Neural progenitor cell (in vitro differentiated cells): ENCODE measurements around the gene SGTA. TPM values are rescaled to one million over a fixed set of nuclear protein-coding genes. Genes with fewer than 3 reads are reported as not detected.
A peak's percentile ranks its signal among the peaks of the same experiment; 100 is the strongest.

Experiments
- DNase-seq: peaks from one replicate; pipeline ENCODE4 v3.0.0-alpha.2; 2016; ENCODE audit warnings: low spot score
- H2AFZ ChIP-seq: fragments of 200-600 bp; sonication (generic); replicated peaks from 2 replicates; pipeline ENCODE4 v1.6.1; 2016; ENCODE audit warnings: antibody characterized with exemption
- H3F3A ChIP-seq: fragments of 200-600 bp; sonication (generic); 2 replicates; pipeline ENCODE4 v1.6.1; 2016; ENCODE audit warnings: antibody characterized with exemption, low read depth
- H3K27ac ChIP-seq: fragments of 200-600 bp; sonication (generic); 2 replicates; pipeline ENCODE4 v1.5.1; 2016; ENCODE audit warnings: mild to moderate bottlenecking
- H3K27me3 ChIP-seq: fragments of 200-600 bp; sonication (generic); 2 replicates; pipeline ENCODE4 v1.6.1; 2016; ENCODE audit warnings: mild to moderate bottlenecking, moderate library complexity
- H3K36me3 ChIP-seq: fragments of 200-600 bp; sonication (generic); 2 replicates; pipeline ENCODE4 v1.5.1; 2016
- H3K4me1 ChIP-seq: fragments of 200-600 bp; sonication (generic); 2 replicates; pipeline ENCODE4 v1.6.1; 2016; ENCODE audit warnings: mixed run types
- H3K4me2 ChIP-seq: fragments of 200-600 bp; sonication (generic); 2 replicates; pipeline ENCODE4 v1.6.1; 2016
- H3K4me3 ChIP-seq: fragments of 200-600 bp; sonication (generic); 2 replicates; pipeline ENCODE4 v1.5.1; 2016
- H3K79me2 ChIP-seq: fragments of 200-600 bp; sonication (generic); 2 replicates; pipeline ENCODE4 v1.6.1; 2016; ENCODE audit warnings: low read depth
- H3K9ac ChIP-seq: fragments of 200-600 bp; sonication (generic); 2 replicates; pipeline ENCODE4 v1.6.1; 2016
- H3K9me3 ChIP-seq: fragments of 200-600 bp; sonication (generic); 2 replicates; pipeline ENCODE4 v1.5.1; 2016; ENCODE audit warnings: low read depth
- H4K20me1 ChIP-seq: fragments of 200-600 bp; sonication (generic); 2 replicates; pipeline ENCODE4 v1.6.1; 2016; ENCODE audit warnings: low read depth
- H3K27ac Mint-ChIP-seq: 3 replicates; pipeline ENCODE4 v1.8.0; 2021; ENCODE audit warnings: mixed read lengths
- H3K27me3 Mint-ChIP-seq: 2 replicates; pipeline ENCODE4 v1.8.0; 2022; ENCODE audit warnings: low read depth, mild to moderate bottlenecking, inconsistent platforms, moderate library complexity, mixed read lengths; ENCODE audit not compliant: insufficient read depth
- H3K36me3 Mint-ChIP-seq: 3 replicates; pipeline ENCODE4 v1.8.0; 2021; ENCODE audit warnings: mixed read lengths
- H3K4me1 Mint-ChIP-seq: 3 replicates; pipeline ENCODE4 v1.8.0; 2021; ENCODE audit warnings: mixed read lengths
- H3K4me3 Mint-ChIP-seq: 3 replicates; pipeline ENCODE4 v1.8.0; 2021; ENCODE audit warnings: mild to moderate bottlenecking, moderate library complexity, mixed read lengths
- H3K9me3 Mint-ChIP-seq: 3 replicates; pipeline ENCODE4 v1.8.0; 2020; ENCODE audit warnings: mixed read lengths
- CTCF ChIP-seq: fragments of 200-600 bp; sonication (generic); IDR thresholded peaks from 2 replicates; pipeline ENCODE4 v1.5.1; 2017; ENCODE audit warnings: antibody characterized with exemption, mild to moderate bottlenecking
- EZH2 ChIP-seq: fragments of 200-600 bp; sonication (generic); IDR thresholded peaks from 2 replicates; pipeline ENCODE4 v1.6.1; 2017; ENCODE audit warnings: antibody characterized with exemption, mild to moderate bottlenecking, moderate library complexity
- EZH2phosphoT487 ChIP-seq: fragments of 200-600 bp; sonication (generic); IDR thresholded peaks from 2 replicates; pipeline ENCODE4 v1.6.1; 2017; ENCODE audit warnings: antibody characterized with exemption
- total RNA-seq: library from RNA; depleted of rRNA; stranded (reverse); fragments of >200 nt; gene quantifications from 2 replicates; pipeline ENCODE4 v1.2.3, GENCODE V29; 2015; ENCODE audit warnings: low replicate concordance

Gene SGTA
- total RNA-seq, 1 donor from 2014 or later, result 30.9 TPM

DNA sequence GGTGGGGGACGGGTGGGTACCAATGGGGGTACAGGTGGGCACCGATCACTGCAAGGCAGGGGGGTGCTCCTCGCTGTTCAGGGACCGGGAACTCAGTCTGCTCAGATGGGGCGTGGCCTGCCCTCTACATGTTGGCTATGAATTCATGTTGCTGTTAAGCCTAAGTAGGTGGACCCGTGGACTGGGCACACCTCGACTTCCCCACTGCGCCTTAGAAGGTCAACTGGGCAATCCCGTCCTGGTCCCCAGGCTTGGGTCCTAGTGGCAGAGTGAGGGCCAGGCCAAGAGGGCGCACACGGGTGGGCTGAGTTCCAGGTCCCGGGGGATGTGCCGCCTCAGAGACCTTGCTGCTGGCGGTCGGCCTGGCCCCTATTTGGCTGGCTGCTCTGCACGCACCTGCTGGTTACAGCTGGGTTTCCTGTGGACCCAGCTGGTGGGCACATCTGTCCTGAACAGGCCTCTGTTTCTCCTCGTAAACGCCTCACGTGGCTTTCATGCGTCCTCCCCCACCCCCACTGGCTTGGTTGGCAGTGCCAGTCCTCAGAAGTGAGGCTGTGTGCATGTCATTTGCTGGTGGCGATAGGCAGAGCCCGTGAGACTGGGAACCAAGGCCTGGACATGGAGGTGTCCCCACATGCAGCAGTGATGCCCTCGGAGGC lies 23.0 kb upstream of the SGTA start:
- Mint-ChIP-seq H3K4me1 (no peaks in the 10 kb centered on the region), H3K27me3 (peaks cover 4% of the 10 kb centered on the region)
- H3K36me3 ChIP-seq, result no peaks in the 10 kb centered on the region

DNA sequence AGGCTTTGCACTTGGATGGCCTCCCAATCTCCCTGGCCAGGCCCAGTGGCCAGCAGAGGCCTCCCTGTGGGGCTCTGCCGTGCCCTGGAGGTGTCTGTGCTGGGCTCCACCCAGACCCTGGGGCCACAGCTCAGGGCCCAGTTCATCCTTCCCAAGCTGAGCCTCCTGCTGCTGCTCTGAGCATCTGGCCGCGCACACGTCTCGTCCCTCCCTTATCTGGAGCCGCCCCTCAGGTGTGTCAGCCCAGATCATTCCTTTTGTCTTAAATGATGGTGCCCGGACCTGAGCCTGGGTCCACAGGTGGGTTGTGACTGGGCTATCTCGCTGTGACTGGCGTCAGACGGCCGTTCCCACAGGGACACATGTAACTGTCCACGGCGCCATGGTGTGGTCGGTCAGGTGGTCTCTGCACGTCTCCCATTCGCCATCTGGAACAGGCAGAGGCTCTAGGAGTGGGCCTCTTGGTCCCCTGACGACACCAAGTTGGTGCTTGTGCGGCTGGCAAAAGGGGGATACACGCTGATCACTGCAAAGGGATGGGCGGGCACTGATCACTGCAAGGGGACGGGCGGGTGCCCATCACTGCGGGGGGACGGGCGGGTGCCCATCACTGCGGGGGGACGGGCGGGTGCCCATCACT lies 22.3 kb upstream of the SGTA start:
- DNase-seq, result no peak
- Histone ChIP-seq H3K4me2 (no peak overlapping the region), H3K36me3 (no peaks in the 10 kb centered on the region), H3K4me1 (no peaks in the 10 kb centered on the region), H3K79me2 (no peaks in the 10 kb centered on the region), H3K9me3 (no peaks in the 10 kb centered on the region), H3K4me3 (no peak overlapping the region), H3K27ac (no peak overlapping the region), H4K20me1 (peaks cover 12% of the 10 kb centered on the region), H3K27me3 (no peaks in the 10 kb centered on the region), H2AFZ (no peak overlapping the region), H3F3A (no peaks in the 10 kb centered on the region), H3K9ac (no peak overlapping the region)
- H3K9me3 Mint-ChIP-seq, result no peaks in the 10 kb centered on the region
- no peak overlapping the region for H3K27ac Mint-ChIP-seq
- TF ChIP-seq EZH2phosphoT487 (no peak), CTCF (no peak), EZH2 (no peak)
- no peaks in the 10 kb centered on the region for H3K4me1 Mint-ChIP-seq
- H3K4me3 Mint-ChIP-seq, result peak overlapping the region; percentile 55
- peaks cover 17% of the 10 kb centered on the region for H3K36me3 Mint-ChIP-seq
- peaks cover 4% of the 10 kb centered on the region for H3K27me3 Mint-ChIP-seq

More for the DNA sequence above, 23.0 kb upstream of the SGTA start:
- no peaks in the 10 kb centered on the region for H3K4me1 ChIP-seq
- H3K4me2 ChIP-seq, result no peak overlapping the region
- H3K27ac ChIP-seq, result no peak overlapping the region
- no peak overlapping the region for H2AFZ ChIP-seq
- H3K9ac ChIP-seq, result no peak overlapping the region
- DNase-seq, result no peak
- H3F3A ChIP-seq, result no peaks in the 10 kb centered on the region
- H3K36me3 Mint-ChIP-seq, result peaks cover 17% of the 10 kb centered on the region
- no peaks in the 10 kb centered on the region for H3K9me3 ChIP-seq
- H3K4me3 ChIP-seq, result no peak overlapping the region
- TF ChIP-seq EZH2phosphoT487 (no peak), EZH2 (no peak), CTCF (no peak)
- no peaks in the 10 kb centered on the region for H3K27me3 ChIP-seq
- no peaks in the 10 kb centered on the region for H3K79me2 ChIP-seq
- H4K20me1 ChIP-seq, result peaks cover 12% of the 10 kb centered on the region
- H3K27ac Mint-ChIP-seq, result no peak overlapping the region
- H3K4me3 Mint-ChIP-seq, result no peak overlapping the region
- no peaks in the 10 kb centered on the region for H3K9me3 Mint-ChIP-seq

GRCh38 chr19:2804156-2805004 lies 21.3 kb upstream of the SGTA start:
- no peak overlapping the region for H3K27ac Mint-ChIP-seq
- DNase-seq, result no peak
- no peaks in the 10 kb centered on the region for H3K36me3 ChIP-seq

More at GRCh38 chr19:2804156-2805004, 21.3 kb upstream of the SGTA start:
- H4K20me1 ChIP-seq, result peaks cover 12% of the 10 kb centered on the region
- TF ChIP-seq EZH2phosphoT487 (no peak), EZH2 (no peak)
- H3K27ac ChIP-seq, result no peak overlapping the region
- Mint-ChIP-seq H3K27me3 (peaks cover 4% of the 10 kb centered on the region), H3K36me3 (peaks cover 17% of the 10 kb centered on the region), H3K4me1 (no peaks in the 10 kb centered on the region), H3K9me3 (no peaks in the 10 kb centered on the region), H3K4me3 (no peak overlapping the region)
- H2AFZ ChIP-seq, result no peak overlapping the region
- no peaks in the 10 kb centered on the region for H3K27me3 ChIP-seq
- no peak overlapping the region for H3K9ac ChIP-seq
- no peaks in the 10 kb centered on the region for H3K4me1 ChIP-seq
- no peaks in the 10 kb centered on the region for H3K9me3 ChIP-seq
- no peak overlapping the region for H3K4me2 ChIP-seq
- H3F3A ChIP-seq, result no peaks in the 10 kb centered on the region
- H3K79me2 ChIP-seq, result no peaks in the 10 kb centered on the region
- no peak overlapping the region for H3K4me3 ChIP-seq
